Astrocyte (in vitro differentiated cells and primary cell): ENCODE results near the gene BMX. TPM values are rescaled to one million over a fixed set of nuclear protein-coding genes. Genes with fewer than 3 reads are reported as not detected.

ENCODE experiments used
- DNase-seq: peaks from one replicate; pipeline ENCODE4 v3.0.0-alpha.2; 2010; ENCODE audit warnings: low read depth
- FAIRE-seq: peaks from 2 replicates; lab custom pipeline; 2011; peaks lifted over from hg19 to GRCh38; lab: Jason Lieb, UNC
- H2AFZ ChIP-seq: 2 replicates; pipeline ENCODE4 v1.6.0; 2012; ENCODE audit warnings: low read depth, low read length, inconsistent platforms
- H3K27ac ChIP-seq: 2 replicates; pipeline ENCODE4 v1.5.1; 2011; ENCODE audit warnings: low read depth, low read length, inconsistent platforms
- H3K27me3 ChIP-seq: 2 replicates; pipeline ENCODE4 v1.6.0; 2011; ENCODE audit warnings: low read length, inconsistent platforms; ENCODE audit not compliant: insufficient read depth
- H3K36me3 ChIP-seq: 2 replicates; pipeline ENCODE4 v1.5.1; 2011; ENCODE audit warnings: low read length, inconsistent platforms; ENCODE audit not compliant: insufficient read depth
- H3K4me1 ChIP-seq: 2 replicates; pipeline ENCODE4 v1.5.1; 2011; ENCODE audit warnings: low read length, inconsistent platforms; ENCODE audit not compliant: insufficient read depth
- H3K4me2 ChIP-seq: 2 replicates; pipeline ENCODE4 v1.6.0; 2012; ENCODE audit warnings: low read length, inconsistent platforms
- H3K4me3 ChIP-seq: 2 replicates; pipeline ENCODE4 v1.5.1; 2011; ENCODE audit warnings: low read depth, mild to moderate bottlenecking, low read length, inconsistent platforms; ENCODE audit not compliant: insufficient read depth
- H3K79me2 ChIP-seq: 2 replicates; pipeline ENCODE4 v1.6.0; 2012; ENCODE audit warnings: mild to moderate bottlenecking, low read length, inconsistent platforms; ENCODE audit not compliant: insufficient read depth
- H3K9ac ChIP-seq: 2 replicates; pipeline ENCODE4 v1.6.0; 2012; ENCODE audit warnings: mild to moderate bottlenecking, low read length, inconsistent platforms
- H3K9me3 ChIP-seq: 2 replicates; pipeline ENCODE4 v1.5.1; 2012; ENCODE audit warnings: low read depth, mild to moderate bottlenecking, low read length, inconsistent platforms; ENCODE audit not compliant: insufficient read depth
- H4K20me1 ChIP-seq: 2 replicates; pipeline ENCODE4 v1.6.0; 2012; ENCODE audit warnings: low read length, inconsistent platforms; ENCODE audit not compliant: insufficient read depth
- H3K27ac Mint-ChIP-seq: one replicate; pipeline ENCODE4 v1.8.0; 2021; ENCODE audit warnings: mild to moderate bottlenecking, mixed read lengths; ENCODE audit not compliant: unreplicated experiment
- H3K27me3 Mint-ChIP-seq: one replicate; pipeline ENCODE4 v1.8.0; 2021; ENCODE audit warnings: low read depth, mixed read lengths; ENCODE audit not compliant: unreplicated experiment
- H3K36me3 Mint-ChIP-seq: one replicate; pipeline ENCODE4 v1.8.0; 2021; ENCODE audit warnings: low read depth, mixed read lengths; ENCODE audit not compliant: unreplicated experiment
- H3K4me1 Mint-ChIP-seq: one replicate; pipeline ENCODE4 v1.8.0; 2021; ENCODE audit warnings: low read depth, mixed read lengths; ENCODE audit not compliant: unreplicated experiment
- H3K4me3 Mint-ChIP-seq: one replicate; pipeline ENCODE4 v1.8.0; 2021; ENCODE audit warnings: mild to moderate bottlenecking, moderate library complexity, mixed read lengths; ENCODE audit not compliant: unreplicated experiment
- H3K9me3 Mint-ChIP-seq: one replicate; pipeline ENCODE4 v1.8.0; 2021; ENCODE audit warnings: mild to moderate bottlenecking, mixed read lengths; ENCODE audit not compliant: unreplicated experiment
- CTCF ChIP-seq: IDR thresholded peaks from 2 replicates; pipeline ENCODE4 v1.5.1; 2011; ENCODE audit warnings: low read depth, mild to moderate bottlenecking, inconsistent platforms, low read length, moderate library complexity; ENCODE audit not compliant: insufficient read depth
- EZH2 ChIP-seq: IDR thresholded peaks from 2 replicates; pipeline ENCODE4 v1.6.1; 2012; ENCODE audit warnings: mild to moderate bottlenecking, low read length, inconsistent platforms; ENCODE audit not compliant: insufficient read depth
- total RNA-seq: library from RNA; stranded (reverse); gene quantifications from 2 replicates; pipeline ENCODE4 v1.2.1, GENCODE V29; 2021

The BMX gene
- total RNA-seq, 1 donor from 2014 or later: not detected

- DNase-seq: no peak
- Histone ChIP-seq H3K36me3 (no peaks in the 10 kb centered on the region), H3K4me1 (no peaks in the 10 kb centered on the region), H3K27me3 (peaks cover 2% of the 10 kb centered on the region), H3K4me3 (no peak overlapping the region), H3K4me2 (no peak overlapping the region), H3K9ac (no peak overlapping the region), H3K27ac (no peak overlapping the region), H2AFZ (no peak overlapping the region), H3K9me3 (no peaks in the 10 kb centered on the region), H3K79me2 (no peaks in the 10 kb centered on the region), H4K20me1 (no peaks in the 10 kb centered on the region)
- Mint-ChIP-seq H3K9me3 (no peaks in the 10 kb centered on the region), H3K27ac (no peak overlapping the region), H3K4me1 (peaks cover 1% of the 10 kb centered on the region), H3K36me3 (no peaks in the 10 kb centered on the region), H3K4me3 (no peak overlapping the region), H3K27me3 (no peaks in the 10 kb centered on the region)
- no peak for TF ChIP-seq EZH2
- no peak for TF ChIP-seq CTCF
- no peak for FAIRE-seq
Observed at GRCh38 chrX:15507005-15507404, 6.4 kb downstream of the BMX start.

- no peak overlapping the region for H3K27ac Mint-ChIP-seq
- H3K36me3 Mint-ChIP-seq: no peaks in the 10 kb centered on the region
- Histone ChIP-seq H3K4me2 (no peak overlapping the region), H3K27me3 (no peaks in the 10 kb centered on the region), H3K9me3 (no peaks in the 10 kb centered on the region), H2AFZ (no peak overlapping the region), H3K4me1 (no peaks in the 10 kb centered on the region), H3K36me3 (no peaks in the 10 kb centered on the region), H3K79me2 (no peaks in the 10 kb centered on the region), H3K27ac (no peak overlapping the region), H3K9ac (no peak overlapping the region), H4K20me1 (no peaks in the 10 kb centered on the region), H3K4me3 (no peak overlapping the region)
- no peak for DNase-seq
- no peak overlapping the region for H3K4me3 Mint-ChIP-seq
- H3K4me1 Mint-ChIP-seq: peaks cover 1% of the 10 kb centered on the region
- TF ChIP-seq CTCF: no peak
- TF ChIP-seq EZH2: no peak
- no peaks in the 10 kb centered on the region for H3K9me3 Mint-ChIP-seq
- no peaks in the 10 kb centered on the region for H3K27me3 Mint-ChIP-seq
- no peak for FAIRE-seq
Observed at GRCh38 chrX:15509845-15510244, 9.2 kb downstream of the BMX start.

GRCh38 chrX:15511563-15511962 is 11.0 kb downstream of the BMX start:
- no peak overlapping the region for H3K27ac ChIP-seq
- no peaks in the 10 kb centered on the region for H3K27me3 Mint-ChIP-seq
- no peaks in the 10 kb centered on the region for H4K20me1 ChIP-seq
- FAIRE-seq (peak; percentile 62), DNase-seq (no peak)
- H3K27ac Mint-ChIP-seq: no peak overlapping the region
- no peak overlapping the region for H2AFZ ChIP-seq
- no peaks in the 10 kb centered on the region for H3K36me3 Mint-ChIP-seq
- H3K4me1 Mint-ChIP-seq: peaks cover 1% of the 10 kb centered on the region
- no peaks in the 10 kb centered on the region for H3K9me3 Mint-ChIP-seq
- no peaks in the 10 kb centered on the region for H3K36me3 ChIP-seq
- H3K4me3 ChIP-seq: no peak overlapping the region
- no peaks in the 10 kb centered on the region for H3K4me1 ChIP-seq
- no peak overlapping the region for H3K9ac ChIP-seq
- H3K9me3 ChIP-seq: no peaks in the 10 kb centered on the region
- no peaks in the 10 kb centered on the region for H3K27me3 ChIP-seq
- no peak overlapping the region for H3K4me2 ChIP-seq
- no peak overlapping the region for H3K4me3 Mint-ChIP-seq
- H3K79me2 ChIP-seq: no peaks in the 10 kb centered on the region
- TF ChIP-seq EZH2 (no peak), CTCF (no peak)
